ENCODE data around the gene GPC1.

The GPC1 gene

DNA sequence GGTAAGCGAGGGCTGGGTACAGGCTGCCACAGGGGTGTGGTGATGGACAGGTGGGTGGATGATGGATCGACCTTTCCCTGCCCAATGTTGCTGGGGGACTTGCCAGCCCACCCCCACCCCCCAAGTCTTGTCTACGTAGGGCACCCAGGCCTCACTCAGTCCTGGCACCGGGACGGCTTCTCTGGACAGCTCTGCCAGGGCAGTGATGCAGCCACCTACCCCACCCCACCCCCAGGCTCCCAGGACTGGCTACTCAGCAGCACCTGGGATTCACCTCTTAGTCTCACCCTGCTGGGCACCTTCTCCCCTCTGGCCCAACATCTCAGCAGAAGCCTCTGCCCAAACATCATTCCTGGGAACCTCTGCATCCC lies 66.6 kb downstream of the GPC1 start:
- Histone ChIP-seq H3K4me1 (ENCODE audit: insufficient read depth, low read length) (no peaks in the 10 kb centered on the region), H3K9me3 (ENCODE audit: insufficient read depth, low read depth, low read length) (no peaks in the 10 kb centered on the region), H3K36me3 (ENCODE audit: insufficient read depth, low read length) (no peaks in the 10 kb centered on the region), H3K27ac (ENCODE audit: low read depth, low read length) (no peak overlapping the region), H3K9ac (ENCODE audit: low read depth, low read length) (no peak overlapping the region), H3K4me3 (ENCODE audit: low read length) (no peak overlapping the region), H3K27me3 (ENCODE audit: insufficient read depth, low read length) (no peaks in the 10 kb centered on the region)
- 95% methylated on average over 5 of the region's 5 CpGs for WGBS

DNA sequence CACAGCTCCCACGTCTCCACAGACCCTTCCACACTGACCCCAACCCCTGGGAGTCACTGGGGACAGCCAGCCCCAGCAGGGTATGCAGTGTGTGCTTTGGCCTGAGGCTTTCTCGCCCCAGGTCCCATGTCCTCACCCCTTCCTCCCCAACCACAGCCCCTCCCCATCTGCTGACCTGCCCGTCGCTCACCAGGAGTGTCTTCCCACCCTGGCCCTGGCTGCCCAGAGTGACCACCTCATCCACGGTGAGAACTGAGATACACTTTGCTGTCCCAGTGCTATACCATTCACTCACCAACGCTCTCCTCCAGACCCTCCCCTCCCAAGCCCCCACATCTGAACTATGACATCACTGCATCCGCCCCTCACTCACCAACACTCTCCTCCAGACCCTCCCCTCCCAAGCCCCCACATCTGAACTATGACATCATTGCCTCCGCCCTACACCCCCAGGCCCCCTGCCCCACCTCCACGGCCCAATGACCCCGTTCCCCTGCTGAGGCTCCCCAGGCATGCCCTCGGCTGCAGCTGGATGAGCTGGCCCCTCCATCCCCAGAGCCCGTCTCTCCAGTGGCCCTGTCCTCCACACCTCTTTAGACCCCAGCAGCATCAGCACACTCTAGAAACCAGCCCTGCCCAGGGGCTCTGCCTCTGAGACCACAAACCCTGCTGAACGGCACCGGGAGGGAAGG lies 67.1 kb downstream of the GPC1 start:
- H3K9me3 ChIP-seq (ENCODE audit: insufficient read depth, low read depth, low read length), result no peaks in the 10 kb centered on the region
- no peak overlapping the region for H3K27ac ChIP-seq (ENCODE audit: low read depth, low read length)
- no peaks in the 10 kb centered on the region for H3K36me3 ChIP-seq (ENCODE audit: insufficient read depth, low read length)
- H3K27me3 ChIP-seq (ENCODE audit: insufficient read depth, low read length), result no peaks in the 10 kb centered on the region
- 90% methylated on average over 14 of the region's 14 CpGs for WGBS
- H3K4me1 ChIP-seq (ENCODE audit: insufficient read depth, low read length), result no peaks in the 10 kb centered on the region
- H3K4me3 ChIP-seq (ENCODE audit: low read length), result no peak overlapping the region
- H3K9ac ChIP-seq (ENCODE audit: low read depth, low read length), result no peak overlapping the region

GRCh38 chr2:240503375-240503774 lies 67.9 kb downstream of the GPC1 start:
- H3K9ac ChIP-seq (ENCODE audit: low read depth, low read length), result no peak overlapping the region
- no peak overlapping the region for H3K4me3 ChIP-seq (ENCODE audit: low read length)
- no peaks in the 10 kb centered on the region for H3K9me3 ChIP-seq (ENCODE audit: insufficient read depth, low read depth, low read length)
- WGBS, result 94% methylated on average over 9 of the region's 9 CpGs
- H3K4me1 ChIP-seq (ENCODE audit: insufficient read depth, low read length), result no peaks in the 10 kb centered on the region
- H3K36me3 ChIP-seq (ENCODE audit: insufficient read depth, low read length), result no peaks in the 10 kb centered on the region
- no peaks in the 10 kb centered on the region for H3K27me3 ChIP-seq (ENCODE audit: insufficient read depth, low read length)
- H3K27ac ChIP-seq (ENCODE audit: low read depth, low read length), result no peak overlapping the region

DNA sequence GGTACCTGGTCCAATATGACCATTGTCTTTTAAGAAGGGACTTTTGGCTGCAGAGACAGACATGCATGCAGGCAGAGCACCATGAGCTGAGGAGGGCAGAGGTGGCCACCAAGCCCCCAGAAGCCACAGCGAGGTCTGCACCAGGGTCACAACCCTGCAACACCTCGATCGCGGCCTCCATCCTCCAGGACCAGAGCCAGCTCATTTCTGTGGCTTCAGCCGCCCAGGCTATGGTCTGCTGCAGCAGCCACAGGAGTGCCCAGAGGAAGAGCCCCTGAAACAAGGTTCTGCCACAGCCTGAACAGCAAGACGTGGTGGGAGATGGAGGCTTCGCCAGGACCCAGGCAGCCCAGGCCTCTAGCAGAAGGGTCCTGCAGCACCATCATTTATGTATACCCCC lies 68.4 kb downstream of the GPC1 start:
- Histone ChIP-seq H3K27me3 (ENCODE audit: insufficient read depth, low read length) (no peaks in the 10 kb centered on the region), H3K4me3 (ENCODE audit: low read length) (no peak overlapping the region), H3K36me3 (ENCODE audit: insufficient read depth, low read length) (no peaks in the 10 kb centered on the region), H3K27ac (ENCODE audit: low read depth, low read length) (no peak overlapping the region), H3K9me3 (ENCODE audit: insufficient read depth, low read depth, low read length) (no peaks in the 10 kb centered on the region), H3K9ac (ENCODE audit: low read depth, low read length) (no peak overlapping the region), H3K4me1 (ENCODE audit: insufficient read depth, low read length) (no peaks in the 10 kb centered on the region)
- WGBS, result 93% methylated on average over 7 of the region's 7 CpGs

DNA sequence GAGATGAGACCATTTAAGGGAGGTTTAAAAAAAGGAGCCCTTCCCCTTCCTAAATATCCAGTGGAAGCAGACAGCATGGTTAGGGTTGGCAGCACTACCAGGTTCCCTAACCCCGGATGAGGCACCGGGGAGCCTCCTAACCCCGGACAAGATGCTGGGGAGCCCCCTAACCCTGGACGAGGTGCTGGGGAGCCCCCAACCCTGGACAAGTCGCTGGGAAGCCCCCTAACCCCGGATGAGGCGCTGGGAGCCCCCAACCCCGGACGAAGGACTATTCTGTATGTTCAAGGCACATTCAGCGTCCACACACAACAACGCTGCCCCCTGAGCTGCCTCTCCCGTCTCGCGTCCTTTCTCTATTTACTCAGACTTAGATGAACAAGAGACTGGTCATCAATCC lies 70.4 kb downstream of the GPC1 start:
- no peaks in the 10 kb centered on the region for H3K36me3 ChIP-seq (ENCODE audit: insufficient read depth, low read length)
- H3K27ac ChIP-seq (ENCODE audit: low read depth, low read length), result no peak overlapping the region
- H3K9me3 ChIP-seq (ENCODE audit: insufficient read depth, low read depth, low read length), result no peaks in the 10 kb centered on the region
- no peaks in the 10 kb centered on the region for H3K4me1 ChIP-seq (ENCODE audit: insufficient read depth, low read length)
- WGBS, result 86% methylated on average over 14 of the region's 14 CpGs
- no peak overlapping the region for H3K4me3 ChIP-seq (ENCODE audit: low read length)
- H3K27me3 ChIP-seq (ENCODE audit: insufficient read depth, low read length), result no peaks in the 10 kb centered on the region
- H3K9ac ChIP-seq (ENCODE audit: low read depth, low read length), result no peak overlapping the region

DNA sequence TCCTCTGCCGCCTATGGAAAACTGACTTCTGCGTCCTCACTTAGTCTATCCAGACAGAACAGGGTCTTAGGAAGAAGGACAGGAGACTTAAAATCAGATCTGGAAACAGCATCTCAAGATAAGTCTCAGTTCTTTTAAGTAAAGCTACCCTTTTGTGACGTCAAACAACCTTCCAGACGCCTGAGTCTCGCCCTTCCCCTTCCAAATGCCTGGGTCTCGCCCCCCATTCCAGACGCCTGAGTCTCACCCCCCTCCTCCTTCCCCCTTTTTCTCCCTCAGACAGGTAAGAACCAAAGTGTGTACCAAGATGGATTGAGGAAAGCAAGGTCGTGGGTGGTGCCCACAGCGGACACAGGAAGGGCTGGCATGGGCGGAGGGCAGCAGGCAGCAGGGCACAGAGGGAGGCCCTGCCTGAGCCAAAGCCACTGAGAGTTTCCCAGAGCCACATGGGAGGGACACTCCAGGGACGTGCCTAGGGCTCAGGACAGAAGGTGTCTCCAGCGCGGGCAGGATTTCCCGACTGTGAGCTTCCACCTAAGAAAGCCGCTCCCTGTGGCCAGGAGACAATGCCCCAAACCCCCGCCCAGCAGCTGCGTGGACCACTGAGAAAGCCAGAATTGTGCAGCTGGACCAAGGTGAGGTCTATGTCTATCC lies 71.1 kb downstream of the GPC1 start:
- 81% methylated on average over 17 of the region's 17 CpGs for WGBS
- Histone ChIP-seq H3K27me3 (ENCODE audit: insufficient read depth, low read length) (no peaks in the 10 kb centered on the region), H3K9me3 (ENCODE audit: insufficient read depth, low read depth, low read length) (no peaks in the 10 kb centered on the region)

DNA sequence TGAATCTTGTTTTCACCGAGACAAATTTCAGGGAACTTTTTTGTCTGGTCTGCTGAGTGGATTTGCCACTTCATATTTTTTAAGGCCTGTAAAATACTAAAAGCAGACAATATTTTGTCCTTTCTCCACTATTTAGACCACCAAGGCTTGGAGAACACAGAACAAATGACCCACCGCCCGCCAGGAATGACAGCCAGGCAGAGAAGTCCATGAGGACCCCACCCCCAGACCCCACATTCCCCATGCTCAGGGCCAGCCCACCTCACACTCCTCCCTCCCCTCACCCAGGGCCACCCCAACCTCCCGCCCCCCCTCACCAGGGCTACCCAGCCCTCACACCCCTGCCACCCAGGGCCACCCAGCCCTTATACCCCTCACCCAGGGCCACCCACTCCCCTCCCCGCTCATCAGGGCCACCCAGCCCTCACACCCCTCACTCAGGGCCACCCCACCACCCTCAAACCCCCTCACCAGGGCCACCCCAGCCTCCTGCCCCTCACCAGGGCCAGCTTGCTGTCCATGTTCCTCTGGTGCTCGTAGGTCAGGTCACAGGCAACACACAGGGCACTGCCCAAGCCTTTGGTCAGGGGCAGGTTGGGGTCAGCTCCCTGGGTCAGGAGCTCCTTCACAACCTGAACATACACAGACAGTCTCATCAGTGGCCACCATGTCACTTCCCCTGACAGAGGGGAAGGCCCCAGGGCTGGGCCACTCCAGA lies 71.8 kb downstream of the GPC1 start:
- Histone ChIP-seq H3K27ac (ENCODE audit: low read depth, low read length) (no peak overlapping the region), H3K4me1 (ENCODE audit: insufficient read depth, low read length) (no peaks in the 10 kb centered on the region), H3K9ac (ENCODE audit: low read depth, low read length) (no peak overlapping the region), H3K36me3 (ENCODE audit: insufficient read depth, low read length) (no peaks in the 10 kb centered on the region), H3K9me3 (ENCODE audit: insufficient read depth, low read depth, low read length) (no peaks in the 10 kb centered on the region), H3K4me3 (ENCODE audit: low read length) (no peak overlapping the region), H3K27me3 (ENCODE audit: insufficient read depth, low read length) (no peaks in the 10 kb centered on the region)
- 92% methylated on average over 5 of the region's 6 CpGs for WGBS

More for the DNA sequence above, 71.1 kb downstream of the GPC1 start:
- H3K4me3 ChIP-seq (ENCODE audit: low read length), result no peak overlapping the region
- no peaks in the 10 kb centered on the region for H3K36me3 ChIP-seq (ENCODE audit: insufficient read depth, low read length)
- no peak overlapping the region for H3K27ac ChIP-seq (ENCODE audit: low read depth, low read length)
- H3K9ac ChIP-seq (ENCODE audit: low read depth, low read length), result no peak overlapping the region
- H3K4me1 ChIP-seq (ENCODE audit: insufficient read depth, low read length), result no peaks in the 10 kb centered on the region

- Histone ChIP-seq H3K27ac (ENCODE audit: low read depth, low read length) (no peak overlapping the region), H3K27me3 (ENCODE audit: insufficient read depth, low read length) (no peaks in the 10 kb centered on the region), H3K9me3 (ENCODE audit: insufficient read depth, low read depth, low read length) (no peaks in the 10 kb centered on the region), H3K4me3 (ENCODE audit: low read length) (no peak overlapping the region), H3K36me3 (ENCODE audit: insufficient read depth, low read length) (no peaks in the 10 kb centered on the region), H3K9ac (ENCODE audit: low read depth, low read length) (no peak overlapping the region), H3K4me1 (ENCODE audit: insufficient read depth, low read length) (no peaks in the 10 kb centered on the region)
- WGBS, result 92% methylated on average over 11 of the region's 11 CpGs
Measured at GRCh38 chr2:240507778-240508251, 72.4 kb downstream of the GPC1 start.

DNA sequence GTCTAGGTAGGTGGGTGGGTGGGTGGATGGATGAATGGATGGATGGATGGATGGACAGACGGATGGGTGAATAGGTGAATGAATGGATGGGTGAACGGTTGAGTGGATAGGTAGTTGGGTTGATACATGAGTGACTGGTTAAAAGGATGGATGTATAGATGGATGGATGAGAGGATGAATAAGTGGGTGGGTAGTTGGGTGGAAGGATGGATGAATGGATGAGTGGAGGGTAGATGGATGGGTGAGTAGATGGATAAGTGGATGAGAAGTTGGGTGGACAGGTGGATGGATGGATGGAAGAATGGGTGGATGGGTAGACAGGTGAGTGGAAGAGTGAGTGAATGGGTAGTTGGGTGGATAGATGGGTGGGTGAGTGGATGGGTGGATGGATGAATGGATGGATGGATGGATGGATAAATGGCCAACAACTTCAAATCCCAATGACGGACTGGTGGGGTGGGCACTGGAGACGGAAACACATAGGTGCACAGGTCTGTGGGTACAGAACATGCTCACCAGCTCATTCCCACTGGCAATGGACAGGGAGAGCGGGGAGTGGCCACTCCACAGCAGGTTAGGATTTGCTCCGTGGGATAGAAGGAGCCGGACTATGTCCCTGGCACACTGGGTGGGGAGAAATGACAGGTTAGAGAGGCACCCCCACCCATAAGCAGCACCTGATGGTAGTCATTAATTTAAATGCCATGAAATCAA lies 73.5 kb downstream of the GPC1 start:
- H3K27ac ChIP-seq (ENCODE audit: low read depth, low read length), result no peak overlapping the region
- H3K9me3 ChIP-seq (ENCODE audit: insufficient read depth, low read depth, low read length), result no peaks in the 10 kb centered on the region
- no peaks in the 10 kb centered on the region for H3K4me1 ChIP-seq (ENCODE audit: insufficient read depth, low read length)
- H3K4me3 ChIP-seq (ENCODE audit: low read length), result no peak overlapping the region
- no peaks in the 10 kb centered on the region for H3K36me3 ChIP-seq (ENCODE audit: insufficient read depth, low read length)
- no peak overlapping the region for H3K9ac ChIP-seq (ENCODE audit: low read depth, low read length)
- H3K27me3 ChIP-seq (ENCODE audit: insufficient read depth, low read length), result no peaks in the 10 kb centered on the region
- 88% methylated on average over 7 of the region's 7 CpGs for WGBS

DNA sequence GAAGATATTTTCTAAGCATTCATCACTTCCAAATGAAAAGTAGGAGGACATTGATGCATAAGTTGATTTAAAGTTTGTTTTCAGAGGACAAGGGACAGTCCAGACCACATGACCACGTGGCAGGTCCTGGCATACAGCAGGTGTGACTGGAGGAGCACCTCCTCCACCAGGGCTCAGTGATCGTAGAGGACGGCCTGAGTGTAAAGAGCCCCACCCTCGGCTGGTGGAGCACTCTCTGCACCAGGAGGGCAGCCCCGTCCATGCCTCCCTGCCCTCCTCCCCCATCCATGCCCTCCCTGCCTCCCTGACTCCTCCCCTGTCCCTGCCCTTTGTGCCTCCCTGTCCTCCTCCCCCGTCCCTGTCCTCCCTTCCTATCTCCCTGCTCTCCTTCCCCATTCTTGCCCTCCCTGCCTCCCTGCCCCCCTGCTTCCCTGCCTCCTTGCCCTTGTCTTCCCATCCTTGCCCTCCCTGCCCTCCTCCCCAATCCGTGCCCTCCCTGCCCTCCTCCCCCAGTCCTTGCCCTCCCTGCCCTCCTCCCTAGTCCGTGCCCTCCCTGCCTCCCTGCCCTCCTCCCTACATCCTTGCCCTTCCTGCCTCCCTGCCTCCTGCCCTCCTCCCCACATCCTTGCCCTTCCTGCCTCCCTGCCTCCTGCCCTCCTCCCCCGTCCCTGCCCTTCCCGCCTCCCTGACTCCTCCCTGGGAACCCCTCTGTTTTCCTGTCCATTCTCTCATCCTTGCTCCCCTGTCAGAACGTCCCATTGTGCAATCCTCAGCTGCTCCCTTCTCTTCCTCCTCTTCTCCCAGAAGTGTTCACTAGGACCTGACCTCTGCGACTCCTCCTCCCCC lies 74.4 kb downstream of the GPC1 start:
- no peak overlapping the region for H3K9ac ChIP-seq (ENCODE audit: low read depth, low read length)
- no peaks in the 10 kb centered on the region for H3K9me3 ChIP-seq (ENCODE audit: insufficient read depth, low read depth, low read length)
- no peak overlapping the region for H3K4me3 ChIP-seq (ENCODE audit: low read length)
- H3K36me3 ChIP-seq (ENCODE audit: insufficient read depth, low read length), result no peaks in the 10 kb centered on the region
- WGBS, result 68% methylated on average over 12 of the region's 12 CpGs
- H3K27me3 ChIP-seq (ENCODE audit: insufficient read depth, low read length), result no peaks in the 10 kb centered on the region
- no peak overlapping the region for H3K27ac ChIP-seq (ENCODE audit: low read depth, low read length)
- H3K4me1 ChIP-seq (ENCODE audit: insufficient read depth, low read length), result no peaks in the 10 kb centered on the region
